OCI-LY7 (cell line): ENCODE data around the gene SCGB2B2.

ENCODE experiments used
- CTCF ChIP-seq: fragments of 200-600 bp; sonication (generic); conservative IDR thresholded peaks from 2 replicates; pipeline ENCODE4 v1.5.1; 2014; ENCODE audit warnings: mild to moderate bottlenecking, antibody characterized with exemption, low read length, moderate library complexity, mixed read lengths
- EZH2phosphoT487 ChIP-seq: fragments of 200-600 bp; sonication (generic); IDR thresholded peaks from 2 replicates; pipeline ENCODE4 v1.6.1; 2018; ENCODE audit warnings: low read depth, borderline replicate concordance, mild to moderate bottlenecking, mixed run types, antibody characterized with exemption, low read length, moderate library complexity, mixed read lengths

- TF ChIP-seq CTCF, result no peak
- no peak for TF ChIP-seq EZH2phosphoT487
Measured at GRCh38 chr19:34690372-34690771, 13.4 kb upstream of the SCGB2B2 start.
